ENCODE data around the gene COX6B1.
"Not testable (repeated sequence)": the region's sequence is repeated elsewhere in the genome, so short reads cannot be mapped to it uniquely, and the experiment has no call there.

Gene COX6B1, protein sequence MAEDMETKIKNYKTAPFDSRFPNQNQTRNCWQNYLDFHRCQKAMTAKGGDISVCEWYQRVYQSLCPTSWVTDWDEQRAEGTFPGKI

DNA sequence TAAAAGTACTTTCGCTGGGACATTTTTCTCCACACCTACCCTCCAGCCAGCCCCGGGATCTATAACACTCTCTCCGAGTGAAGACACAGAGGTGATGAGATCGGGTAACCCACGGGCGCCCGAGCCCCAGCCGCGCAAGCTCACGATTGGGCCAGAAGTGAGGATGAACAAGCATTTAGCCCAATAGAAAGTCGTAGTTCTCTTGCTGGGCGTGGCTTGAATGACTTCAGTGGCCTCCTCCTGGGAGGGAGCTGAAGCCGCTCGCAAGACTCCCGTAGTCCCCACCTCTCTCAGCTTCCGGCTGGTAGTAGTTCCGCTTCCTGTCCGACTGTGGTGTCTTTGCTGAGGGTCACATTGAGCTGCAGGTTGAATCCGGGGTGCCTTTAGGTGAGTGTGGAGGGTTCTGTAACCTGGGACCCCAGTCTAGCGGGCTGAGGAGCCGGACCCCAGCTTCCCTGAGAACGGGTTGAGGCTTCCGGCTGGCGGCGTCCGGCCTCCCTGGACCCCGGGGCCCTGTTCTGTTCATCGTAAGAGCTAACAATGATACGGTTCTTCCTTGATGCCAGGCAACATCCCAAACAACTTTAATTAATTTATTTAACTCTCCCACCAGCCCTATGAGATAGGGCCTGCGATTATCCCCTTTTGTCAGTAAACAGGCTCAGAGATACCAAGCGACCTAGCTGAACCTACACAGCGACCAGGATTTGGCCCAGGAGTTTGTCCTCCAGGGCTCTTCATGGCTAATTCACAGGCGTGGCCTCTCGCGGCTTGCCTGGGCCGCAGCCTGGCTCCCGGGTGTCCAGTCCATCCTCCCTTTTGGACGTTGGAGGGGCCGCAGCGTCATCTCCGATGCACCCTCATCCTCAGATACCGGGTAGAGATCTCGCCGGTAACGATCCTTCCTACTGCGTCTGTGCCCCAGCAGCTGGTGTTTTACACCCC is at the start of gene COX6B1:
TSS of gene COX6B1 (plus strand) at position 307 of the 945 bp plus-strand sequence. CDS start 2,921 bp downstream, outside the sequence.
- no peaks in the 10 kb centered on the region for H3K9me3 ChIP-seq (replicated peaks; ENCODE audit: insufficient read depth, low read length)
- peak within 1 kb of the TSS; percentile 78 for H2AFZ ChIP-seq (ENCODE audit: low read length)
- peak within 1 kb of the TSS; percentile 84 for H3K4me3 ChIP-seq (ENCODE audit: low read length)
- peak within 1 kb of the TSS; percentile 81 for H3K4me2 ChIP-seq (ENCODE audit: low read depth, low read length)
- H3K79me2 ChIP-seq (ENCODE audit: low read length) = peaks cover 40% of the 10 kb centered on the region
- TF ChIP-seq EZH2phosphoT487 (IDR thresholded peaks at IDR 0.05; ENCODE audit: low read length) (no peak), CTCF (IDR thresholded peaks at IDR 0.05; ENCODE audit: low read length) (no peak), EZH2 (optimal IDR thresholded peaks at IDR 0.05; ENCODE audit: low read depth, low read length) (no peak)
- H4K20me1 ChIP-seq (ENCODE audit: insufficient read depth, low read length) = no peaks in the 10 kb centered on the region
- no peaks in the 10 kb centered on the region for H3K36me3 ChIP-seq (replicated peaks; ENCODE audit: insufficient read depth, low read length)
- peaks cover 18% of the 10 kb centered on the region for H3F3A ChIP-seq (ENCODE audit: insufficient read depth, low read length)
- no peaks in the 10 kb centered on the region for H3K27me3 ChIP-seq (replicated peaks; ENCODE audit: insufficient read depth, low read length)
- no peaks in the 10 kb centered on the region for H3K4me1 ChIP-seq (ENCODE audit: low read length)
- H3K9me2 ChIP-seq (replicated peaks; ENCODE audit: insufficient read depth, low read length) = no peaks in the 10 kb centered on the region
- peak within 1 kb of the TSS; percentile 86 for H3K9ac ChIP-seq (ENCODE audit: low read length)
- DNase-seq = peak; percentile 99
- H3K27ac ChIP-seq (ENCODE audit: low read length) = peak within 1 kb of the TSS; percentile 29; the same call in 1 of the 2 replicates

GRCh38 chr19:35601971-35602370 is 46.2 kb upstream of the COX6B1 start:
- no peak overlapping the region for H3K27ac ChIP-seq (ENCODE audit: low read length)
- no peak overlapping the region for H2AFZ ChIP-seq (ENCODE audit: low read length)
- no peak overlapping the region for H3K4me2 ChIP-seq (ENCODE audit: low read depth, low read length)
- DNase-seq = no peak
- no peaks in the 10 kb centered on the region for H3K9me3 ChIP-seq (replicated peaks; ENCODE audit: insufficient read depth, low read length)
- H3K9me2 ChIP-seq (replicated peaks; ENCODE audit: insufficient read depth, low read length) = no peaks in the 10 kb centered on the region
- H3K4me1 ChIP-seq (ENCODE audit: low read length) = no peaks in the 10 kb centered on the region
- TF ChIP-seq EZH2phosphoT487 (IDR thresholded peaks at IDR 0.05; ENCODE audit: low read length) = no peak
- TF ChIP-seq CTCF (IDR thresholded peaks at IDR 0.05; ENCODE audit: low read length) = no peak
- no peaks in the 10 kb centered on the region for H4K20me1 ChIP-seq (ENCODE audit: insufficient read depth, low read length)
- H3K9ac ChIP-seq (ENCODE audit: low read length) = no peak overlapping the region
- H3K4me3 ChIP-seq (ENCODE audit: low read length) = no peak overlapping the region
- H3K27me3 ChIP-seq (replicated peaks; ENCODE audit: insufficient read depth, low read length) = peaks cover 21% of the 10 kb centered on the region
- H3F3A ChIP-seq (ENCODE audit: insufficient read depth, low read length) = 0 out of 2 replicates have a peak, but pooled peaks cover under 1% of the 10 kb centered on the region
- H3K36me3 ChIP-seq (replicated peaks; ENCODE audit: insufficient read depth, low read length) = no peaks in the 10 kb centered on the region
- H3K79me2 ChIP-seq (ENCODE audit: low read length) = no peaks in the 10 kb centered on the region

DNA sequence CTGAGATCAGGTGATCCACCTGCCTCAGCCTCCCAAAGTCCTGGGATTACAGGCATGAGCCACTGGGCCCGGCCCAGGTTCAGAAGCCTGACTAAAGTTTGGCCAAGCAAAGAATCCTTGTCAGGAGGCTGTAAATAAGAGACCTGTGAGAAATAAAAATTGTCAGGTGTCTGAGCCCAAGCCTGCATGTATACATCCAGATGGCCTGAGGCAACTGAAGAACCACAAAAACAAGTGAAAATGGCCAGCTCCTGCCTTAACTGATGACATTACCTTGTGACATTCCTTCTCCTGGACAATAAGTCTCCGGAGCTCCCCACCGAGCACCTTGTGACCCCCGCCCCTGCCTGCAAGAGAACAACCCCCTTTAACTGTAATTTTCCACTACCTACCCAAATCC is 43.7 kb upstream of the COX6B1 start:
- H3F3A ChIP-seq (ENCODE audit: insufficient read depth, low read length); H3K9me3 ChIP-seq (replicated peaks; ENCODE audit: insufficient read depth, low read length); H3K4me1 ChIP-seq (ENCODE audit: low read length); H3K4me3 ChIP-seq (ENCODE audit: low read length); H3K9ac ChIP-seq (ENCODE audit: low read length); H3K79me2 ChIP-seq (ENCODE audit: low read length); H3K27ac ChIP-seq (ENCODE audit: low read length); H4K20me1 ChIP-seq (ENCODE audit: insufficient read depth, low read length); H3K36me3 ChIP-seq (replicated peaks; ENCODE audit: insufficient read depth, low read length); H3K4me2 ChIP-seq (ENCODE audit: low read depth, low read length); H2AFZ ChIP-seq (ENCODE audit: low read length); H3K9me2 ChIP-seq (replicated peaks; ENCODE audit: insufficient read depth, low read length); DNase-seq: not testable (repeated sequence)
- H3K27me3 ChIP-seq (replicated peaks; ENCODE audit: insufficient read depth, low read length) = peaks cover 12% of the 10 kb centered on the region; the same call in 1 of the 2 replicates

GRCh38 chr19:35607170-35607569 is 41.0 kb upstream of the COX6B1 start:
- not testable (repeated sequence) for H3K9me2 ChIP-seq (replicated peaks; ENCODE audit: insufficient read depth, low read length); H3K4me3 ChIP-seq (ENCODE audit: low read length); H3K79me2 ChIP-seq (ENCODE audit: low read length); H3K9ac ChIP-seq (ENCODE audit: low read length); H3F3A ChIP-seq (ENCODE audit: insufficient read depth, low read length); H3K4me2 ChIP-seq (ENCODE audit: low read depth, low read length); H3K27ac ChIP-seq (ENCODE audit: low read length); H3K36me3 ChIP-seq (replicated peaks; ENCODE audit: insufficient read depth, low read length); H4K20me1 ChIP-seq (ENCODE audit: insufficient read depth, low read length); H2AFZ ChIP-seq (ENCODE audit: low read length); H3K9me3 ChIP-seq (replicated peaks; ENCODE audit: insufficient read depth, low read length); DNase-seq; H3K27me3 ChIP-seq (replicated peaks; ENCODE audit: insufficient read depth, low read length)
- H3K4me1 ChIP-seq (ENCODE audit: low read length) = peaks cover 15% of the 10 kb centered on the region
